Measurements from ENCODE around the gene EGFR. TPM values are rescaled to one million over a fixed set of nuclear protein-coding genes. Genes with fewer than 3 reads are reported as not detected.

Gene EGFR
- total and polyA plus RNA-seq, 4 experiments from 2014 or later, result not detected

DNA sequence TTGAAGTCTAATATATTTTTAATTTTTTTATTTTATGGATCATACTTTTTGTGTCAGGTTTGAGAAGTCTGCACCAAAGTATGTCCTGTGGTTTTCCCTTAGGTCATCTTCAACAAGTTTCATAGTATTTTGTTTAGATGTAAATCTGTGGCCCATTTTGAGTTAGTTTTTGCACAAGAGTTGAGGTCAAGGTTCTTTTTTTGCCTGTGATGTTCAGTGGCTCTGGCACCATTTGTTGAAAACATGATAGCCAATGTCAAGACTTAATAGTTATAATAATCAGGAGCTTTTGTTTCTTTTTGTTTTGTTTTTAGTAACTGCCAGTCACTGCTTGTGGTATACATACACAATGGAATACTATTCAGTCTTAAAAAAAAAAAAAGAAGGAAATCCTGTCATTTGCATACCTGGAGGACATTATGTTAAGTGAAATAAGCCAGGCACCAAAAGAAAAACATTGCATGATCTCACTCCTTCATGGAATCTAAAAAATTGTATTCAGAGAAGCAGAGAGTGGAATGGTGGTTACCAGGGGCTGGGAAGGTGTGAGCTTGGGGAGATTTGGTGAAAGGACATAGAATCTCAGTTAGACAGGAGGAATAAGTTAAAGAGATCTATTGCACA is 61.3 kb downstream of the EGFR start:
- H3K4me1 ChIP-seq (ENCODE audit: insufficient read depth, low read length), result no peaks in the 10 kb centered on the region
- H3K27ac ChIP-seq (ENCODE audit: low read depth, low read length), result no peak overlapping the region
- H3K27me3 Mint-ChIP-seq, result peaks cover 2% of the 10 kb centered on the region in 2 donors
- H3K4me1 Mint-ChIP-seq, result no peaks in the 10 kb centered on the region
- ChIA-PET CTCF (ENCODE audit: partially characterized antibody) (no interaction called here), POLR2A (ENCODE audit: partially characterized antibody) (no interaction called here)
- intact Hi-C loops (cut with micrococcal nuclease), result no loop called here
- no peaks in the 10 kb centered on the region for H3K27me3 ChIP-seq (ENCODE audit: insufficient read depth, low read length)
- H3K4me3 ChIP-seq (ENCODE audit: low read length in 2 of 2), result no peak overlapping the region
- H3K27ac Mint-ChIP-seq, result no peak overlapping the region
- no peak overlapping the region for H3K4me3 Mint-ChIP-seq
- no peaks in the 10 kb centered on the region for H3K36me3 Mint-ChIP-seq
- H3K9me3 ChIP-seq (ENCODE audit: control insufficient read depth in 1 of 2, low read length in 2 of 2), result no peaks in the 10 kb centered on the region
- DNase-seq, result no peak
- no peaks in the 10 kb centered on the region for H3K9me3 Mint-ChIP-seq
- H3K36me3 ChIP-seq (ENCODE audit: insufficient read depth, low read length), result no peaks in the 10 kb centered on the region

DNA sequence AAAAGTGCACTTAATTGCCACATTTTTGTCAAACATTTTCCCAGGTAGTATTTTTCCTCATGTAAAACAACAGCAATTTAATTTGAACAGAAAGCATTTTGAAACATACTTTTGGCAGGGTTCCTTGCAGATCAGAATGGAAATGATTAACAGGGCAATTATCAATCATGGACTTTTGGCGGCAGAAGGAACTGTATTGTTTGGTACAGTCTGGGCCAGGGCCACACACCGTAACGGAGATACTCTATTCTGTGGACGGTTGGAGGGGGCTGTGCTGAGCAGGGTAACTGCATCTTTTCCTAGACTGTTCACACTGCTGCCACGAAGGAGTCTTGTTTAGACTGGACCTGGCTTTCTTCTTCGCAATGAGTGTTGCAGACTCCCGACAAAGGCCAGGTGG is 62.3 kb downstream of the EGFR start:
- no peak for DNase-seq
- Histone ChIP-seq H3K27me3 (ENCODE audit: insufficient read depth, low read length) (no peaks in the 10 kb centered on the region), H3K9me3 (ENCODE audit: control insufficient read depth in 1 of 2, low read length in 2 of 2) (no peaks in the 10 kb centered on the region), H3K27ac (ENCODE audit: low read depth, low read length) (no peak overlapping the region), H3K36me3 (ENCODE audit: insufficient read depth, low read length) (no peaks in the 10 kb centered on the region), H3K4me1 (ENCODE audit: insufficient read depth, low read length) (no peaks in the 10 kb centered on the region), H3K4me3 (ENCODE audit: low read length in 2 of 2) (no peak overlapping the region)
- Mint-ChIP-seq H3K4me3 (no peak overlapping the region), H3K27me3 (peaks cover 2% of the 10 kb centered on the region in 2 donors), H3K27ac (no peak overlapping the region), H3K36me3 (no peaks in the 10 kb centered on the region), H3K4me1 (no peaks in the 10 kb centered on the region), H3K9me3 (no peaks in the 10 kb centered on the region)
- ChIA-PET POLR2A (ENCODE audit: partially characterized antibody) (no interaction called here), CTCF (ENCODE audit: partially characterized antibody) (no interaction called here)
- intact Hi-C loops (cut with micrococcal nuclease), result no loop called here

DNA sequence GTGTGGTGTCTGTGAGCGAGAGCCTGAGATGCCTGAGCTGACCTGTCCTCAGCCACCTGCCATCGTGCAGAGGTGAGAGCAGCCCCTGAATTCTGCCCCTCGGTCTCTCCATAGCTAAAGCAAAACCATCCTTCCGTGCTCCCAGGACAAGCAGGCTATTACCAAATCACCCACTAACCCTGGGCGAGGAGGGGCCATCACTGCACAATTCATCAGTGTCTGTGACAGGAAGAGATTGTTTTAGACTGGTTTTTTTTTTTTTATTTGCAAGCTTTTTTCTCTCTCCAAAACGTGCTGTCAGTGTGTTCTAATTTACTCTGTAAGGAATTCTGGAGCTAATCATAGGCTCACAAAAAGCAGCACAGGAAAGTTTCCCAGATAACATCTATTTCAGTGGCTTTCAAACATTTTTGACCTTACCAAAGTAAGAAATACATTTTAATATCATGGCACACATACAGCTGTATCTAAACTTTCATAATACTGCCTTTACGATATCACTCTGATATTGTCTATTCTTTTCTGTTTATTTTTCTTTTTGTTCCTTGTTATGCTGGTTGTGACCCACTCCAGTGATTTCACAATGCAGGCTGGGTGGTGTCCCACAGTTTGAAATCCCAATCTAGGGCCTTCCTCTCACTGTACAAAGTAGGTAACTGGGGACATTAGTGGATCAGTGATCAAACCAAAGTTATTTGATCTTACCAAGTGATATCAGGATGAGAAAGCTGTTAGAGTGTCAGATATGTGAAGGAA is 62.8 kb downstream of the EGFR start:
- Mint-ChIP-seq H3K4me3 (no peak overlapping the region), H3K4me1 (peaks cover under 1 to 3% (median 2%) of the 10 kb centered on the region in 4 donors), H3K27ac (no peak overlapping the region), H3K9me3 (no peaks in the 10 kb centered on the region), H3K36me3 (no peaks in the 10 kb centered on the region), H3K27me3 (peaks cover 2% of the 10 kb centered on the region in 2 donors)
- ChIA-PET POLR2A (ENCODE audit: partially characterized antibody) (no interaction called here), CTCF (ENCODE audit: partially characterized antibody) (interaction anchor here (0.8 kb wide), 1 partner anchor 10 kb away, joined by 3 read pairs; no protein-coding TSS in a partner anchor)
- no peaks in the 10 kb centered on the region for H3K36me3 ChIP-seq (ENCODE audit: insufficient read depth, low read length)
- intact Hi-C loops (cut with micrococcal nuclease), result no loop called here
- H3K4me3 ChIP-seq (ENCODE audit: low read length in 2 of 2), result no peak overlapping the region
- DNase-seq, result no peak
- H3K27ac ChIP-seq (ENCODE audit: low read depth, low read length), result no peak overlapping the region
- no peaks in the 10 kb centered on the region for H3K4me1 ChIP-seq (ENCODE audit: insufficient read depth, low read length)
- H3K9me3 ChIP-seq (ENCODE audit: control insufficient read depth in 1 of 2, low read length in 2 of 2), result no peaks in the 10 kb centered on the region
- H3K27me3 ChIP-seq (ENCODE audit: insufficient read depth, low read length), result no peaks in the 10 kb centered on the region

DNA sequence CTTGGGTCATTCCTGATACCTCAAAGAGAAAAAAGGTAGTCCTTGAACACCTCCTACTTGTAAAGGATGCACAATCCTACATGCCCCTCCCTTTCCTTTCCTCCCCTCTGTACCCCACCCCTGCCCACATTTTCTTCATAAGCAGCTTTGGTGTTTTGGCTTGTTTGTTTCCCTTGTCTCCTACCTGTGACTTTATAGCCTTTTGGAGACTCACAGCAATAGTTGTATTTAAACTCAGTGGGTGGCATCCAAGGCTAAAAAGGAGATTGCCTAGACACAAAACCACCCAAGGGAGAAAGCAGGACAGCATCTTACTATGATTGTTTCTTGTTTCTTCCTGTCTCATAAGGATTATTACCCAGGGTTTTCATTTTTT is 63.4 kb downstream of the EGFR start:
- no peak overlapping the region for H3K27ac Mint-ChIP-seq
- CTCF ChIA-PET (ENCODE audit: partially characterized antibody), result interaction anchor here (0.8 kb wide), 1 partner anchor 10 kb away, joined by 3 read pairs; no protein-coding TSS in a partner anchor
- intact Hi-C loops (cut with micrococcal nuclease), result no loop called here
- peaks cover 3 to 8% (median 5%) of the 10 kb centered on the region in 4 donors for H3K4me1 Mint-ChIP-seq
- no peaks in the 10 kb centered on the region for H3K36me3 Mint-ChIP-seq
- Histone ChIP-seq H3K36me3 (ENCODE audit: insufficient read depth, low read length) (no peaks in the 10 kb centered on the region), H3K27me3 (ENCODE audit: insufficient read depth, low read length) (no peaks in the 10 kb centered on the region), H3K4me1 (ENCODE audit: insufficient read depth, low read length) (no peaks in the 10 kb centered on the region), H3K4me3 (ENCODE audit: low read length in 2 of 2) (no peak overlapping the region), H3K9me3 (ENCODE audit: control insufficient read depth in 1 of 2, low read length in 2 of 2) (no peaks in the 10 kb centered on the region), H3K27ac (ENCODE audit: low read depth, low read length) (no peak overlapping the region)
- POLR2A ChIA-PET (ENCODE audit: partially characterized antibody), result no interaction called here
- peaks cover 2 to 4% of the 10 kb centered on the region in 2 donors for H3K27me3 Mint-ChIP-seq
- H3K9me3 Mint-ChIP-seq, result no peaks in the 10 kb centered on the region
- no peak for DNase-seq
- no peak overlapping the region for H3K4me3 Mint-ChIP-seq

DNA sequence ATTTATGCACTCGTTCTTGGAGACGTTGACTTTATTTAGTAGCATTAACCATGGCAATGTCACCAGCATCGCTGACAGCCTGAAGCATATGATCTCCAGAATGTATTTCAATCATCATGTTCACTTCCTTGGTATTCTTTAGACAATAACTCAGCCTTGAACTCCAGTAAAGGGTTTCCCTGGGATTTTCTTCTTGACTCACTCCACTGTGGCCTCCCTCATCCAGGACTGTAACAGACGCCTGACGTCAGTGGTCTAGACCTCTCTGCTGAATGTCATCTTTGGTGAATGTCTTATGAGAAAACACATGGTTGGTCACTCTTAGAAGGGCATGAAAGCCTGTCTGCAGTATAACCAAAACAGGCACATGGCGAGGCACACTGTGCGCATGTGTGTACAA is 64.4 kb downstream of the EGFR start:
- Histone ChIP-seq H3K4me3 (ENCODE audit: low read length in 2 of 2) (no peak overlapping the region), H3K9me3 (ENCODE audit: control insufficient read depth in 1 of 2, low read length in 2 of 2) (no peaks in the 10 kb centered on the region), H3K4me1 (ENCODE audit: insufficient read depth, low read length) (no peaks in the 10 kb centered on the region), H3K27ac (ENCODE audit: low read depth, low read length) (no peak overlapping the region), H3K36me3 (ENCODE audit: insufficient read depth, low read length) (no peaks in the 10 kb centered on the region), H3K27me3 (ENCODE audit: insufficient read depth, low read length) (no peaks in the 10 kb centered on the region)
- Mint-ChIP-seq H3K4me3 (no peak overlapping the region), H3K36me3 (no peaks in the 10 kb centered on the region), H3K27me3 (peaks cover 2 to 4% of the 10 kb centered on the region in 2 donors), H3K9me3 (no peaks in the 10 kb centered on the region), H3K4me1 (peaks cover 4 to 12% (median 6%) of the 10 kb centered on the region in 4 donors), H3K27ac (no peak overlapping the region)
- DNase-seq, result no peak
- ChIA-PET CTCF (ENCODE audit: partially characterized antibody) (no interaction called here), POLR2A (ENCODE audit: partially characterized antibody) (no interaction called here)
- intact Hi-C loops (cut with micrococcal nuclease), result no loop called here

DNA sequence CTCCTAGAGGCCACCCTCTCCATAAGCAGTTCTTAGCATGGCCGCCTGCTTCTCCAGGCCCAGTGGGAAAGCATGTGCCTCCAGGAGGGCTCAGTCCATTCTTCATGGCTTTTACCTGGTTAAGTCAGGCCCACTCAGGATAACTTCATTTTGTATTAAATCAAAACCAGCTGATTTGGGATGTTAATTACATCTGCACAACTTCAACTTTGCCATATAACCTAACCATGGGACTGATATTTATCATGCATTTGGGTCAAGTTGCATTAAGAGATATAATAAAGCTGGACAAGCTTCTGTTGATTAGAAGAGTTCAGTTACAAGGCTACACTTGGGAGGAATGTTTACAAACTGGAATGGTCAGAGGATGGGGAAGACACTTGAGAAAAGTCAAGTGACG is 65.5 kb downstream of the EGFR start:
- no peak overlapping the region for H3K4me3 ChIP-seq (ENCODE audit: low read length in 2 of 2)
- H3K4me1 ChIP-seq (ENCODE audit: insufficient read depth, low read length), result no peaks in the 10 kb centered on the region
- Mint-ChIP-seq H3K27ac (no peak overlapping the region), H3K9me3 (no peaks in the 10 kb centered on the region), H3K4me1 (peaks cover 4 to 12% (median 6%) of the 10 kb centered on the region in 4 donors), H3K27me3 (peaks cover 2 to 4% of the 10 kb centered on the region in 2 donors), H3K4me3 (no peak overlapping the region), H3K36me3 (no peaks in the 10 kb centered on the region)
- no peaks in the 10 kb centered on the region for H3K9me3 ChIP-seq (ENCODE audit: control insufficient read depth in 1 of 2, low read length in 2 of 2)
- intact Hi-C loops (cut with micrococcal nuclease), result no loop called here
- H3K27ac ChIP-seq (ENCODE audit: low read depth, low read length), result no peak overlapping the region
- H3K36me3 ChIP-seq (ENCODE audit: insufficient read depth, low read length), result no peaks in the 10 kb centered on the region
- ChIA-PET POLR2A (ENCODE audit: partially characterized antibody) (no interaction called here), CTCF (ENCODE audit: partially characterized antibody) (no interaction called here)
- no peak for DNase-seq
- no peaks in the 10 kb centered on the region for H3K27me3 ChIP-seq (ENCODE audit: insufficient read depth, low read length)

DNA sequence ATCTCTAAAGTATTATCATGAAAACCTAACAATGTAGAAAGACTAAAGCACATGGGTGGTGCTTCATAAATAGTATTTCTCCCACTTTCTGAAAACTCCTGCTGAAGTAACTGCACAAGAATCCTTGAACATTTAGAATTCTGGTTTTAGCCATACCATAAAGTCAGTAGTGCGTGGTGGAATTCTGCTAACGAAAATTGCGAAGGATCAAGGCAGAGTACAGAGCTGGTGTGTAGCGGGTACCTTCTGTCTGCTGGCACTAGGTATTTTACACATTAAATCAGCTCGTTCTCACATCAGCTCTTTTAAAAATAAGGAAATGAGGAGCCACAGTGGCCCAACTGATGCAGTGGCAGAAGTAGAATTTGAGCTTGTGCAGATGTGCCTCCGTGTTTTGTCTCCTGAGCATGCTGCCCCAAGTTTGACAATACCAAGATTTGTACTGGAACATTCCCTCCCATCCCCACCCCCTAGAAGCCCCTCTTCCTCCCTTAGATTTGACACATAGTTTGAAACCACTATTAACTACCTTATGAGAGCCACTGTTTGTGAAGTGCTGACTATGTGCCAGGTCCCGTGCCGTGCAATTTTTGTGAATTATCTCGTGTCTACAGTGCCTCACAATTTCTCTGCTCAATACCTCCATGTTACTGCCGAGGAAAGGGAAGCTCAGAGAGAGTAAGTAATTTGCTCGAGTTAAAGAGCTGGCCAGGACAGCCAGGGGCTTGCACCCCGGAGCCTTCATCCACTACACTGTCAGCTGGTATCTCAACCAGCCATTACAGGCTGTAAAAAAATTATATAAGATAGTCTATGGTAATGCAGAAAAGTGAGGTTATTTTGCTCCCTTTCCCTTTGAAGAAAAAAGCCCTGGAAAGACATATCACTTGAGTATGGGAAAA is 66.9 kb downstream of the EGFR start:
- CTCF ChIA-PET (ENCODE audit: partially characterized antibody), result no interaction called here
- H3K27me3 ChIP-seq (ENCODE audit: insufficient read depth, low read length), result no peaks in the 10 kb centered on the region
- H3K4me3 ChIP-seq (ENCODE audit: low read length in 2 of 2), result no peak overlapping the region
- Mint-ChIP-seq H3K27me3 (peaks cover 2 to 4% of the 10 kb centered on the region in 2 donors), H3K36me3 (no peaks in the 10 kb centered on the region), H3K9me3 (no peaks in the 10 kb centered on the region), H3K4me1 (peaks cover 4 to 12% (median 6%) of the 10 kb centered on the region in 4 donors), H3K27ac (no peak overlapping the region), H3K4me3 (no peak overlapping the region)
- intact Hi-C loops (cut with micrococcal nuclease), result no loop called here
- POLR2A ChIA-PET (ENCODE audit: partially characterized antibody), result no interaction called here
- H3K4me1 ChIP-seq (ENCODE audit: insufficient read depth, low read length), result no peaks in the 10 kb centered on the region
- DNase-seq, result no peak
- no peaks in the 10 kb centered on the region for H3K36me3 ChIP-seq (ENCODE audit: insufficient read depth, low read length)
- no peaks in the 10 kb centered on the region for H3K9me3 ChIP-seq (ENCODE audit: control insufficient read depth in 1 of 2, low read length in 2 of 2)
- H3K27ac ChIP-seq (ENCODE audit: low read depth, low read length), result no peak overlapping the region

Data from CD4-positive, alpha-beta memory T cell (primary cell).